Fibroblast of lung (primary cell): ENCODE measurements around the gene ACBD3.

Source experiments
- EZH2 ChIP-seq: IDR thresholded peaks from 2 replicates; pipeline ENCODE4 v1.5.1; 2012; ENCODE audit warnings: low read length, control low read depth, mild to moderate bottlenecking; ENCODE audit errors: missing control alignments
- TF ChIP-seq, protein P1 (sequence below), 2 donors: IDR thresholded peaks in 1 of 2; conservative IDR thresholded peaks in 1 of 2; 1 replicate in 1 of 2; 2 replicates in 1 of 2; pipeline ENCODE4 v1.5.1; 2011 to 2012; ENCODE audit warnings: low read length in 2 of 2, control low read depth in 1 of 2, inconsistent platforms in 1 of 2, low read depth in 1 of 2, mild to moderate bottlenecking in 1 of 2

DNA sequence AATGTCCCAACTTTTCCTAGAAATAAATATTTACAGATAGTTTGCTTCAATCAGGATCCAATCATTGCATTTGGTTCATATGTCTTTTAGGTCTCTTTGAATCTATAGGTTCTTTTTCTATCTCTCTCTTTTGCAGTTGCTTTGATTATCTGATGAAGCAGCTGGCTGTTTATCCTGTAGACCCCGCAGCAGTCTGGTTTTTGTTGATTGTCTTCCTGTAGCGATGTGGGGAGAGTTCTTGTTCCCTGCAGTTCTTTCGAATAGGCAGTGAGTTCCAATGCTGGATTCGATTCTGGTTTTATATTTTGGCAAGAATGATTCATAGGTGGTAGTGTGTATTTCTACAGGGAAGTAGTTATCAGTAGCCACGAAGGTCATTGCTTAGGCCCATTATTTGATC is 29.5 kb upstream of the ACBD3 start:
- TF ChIP-seq, protein P1, sequence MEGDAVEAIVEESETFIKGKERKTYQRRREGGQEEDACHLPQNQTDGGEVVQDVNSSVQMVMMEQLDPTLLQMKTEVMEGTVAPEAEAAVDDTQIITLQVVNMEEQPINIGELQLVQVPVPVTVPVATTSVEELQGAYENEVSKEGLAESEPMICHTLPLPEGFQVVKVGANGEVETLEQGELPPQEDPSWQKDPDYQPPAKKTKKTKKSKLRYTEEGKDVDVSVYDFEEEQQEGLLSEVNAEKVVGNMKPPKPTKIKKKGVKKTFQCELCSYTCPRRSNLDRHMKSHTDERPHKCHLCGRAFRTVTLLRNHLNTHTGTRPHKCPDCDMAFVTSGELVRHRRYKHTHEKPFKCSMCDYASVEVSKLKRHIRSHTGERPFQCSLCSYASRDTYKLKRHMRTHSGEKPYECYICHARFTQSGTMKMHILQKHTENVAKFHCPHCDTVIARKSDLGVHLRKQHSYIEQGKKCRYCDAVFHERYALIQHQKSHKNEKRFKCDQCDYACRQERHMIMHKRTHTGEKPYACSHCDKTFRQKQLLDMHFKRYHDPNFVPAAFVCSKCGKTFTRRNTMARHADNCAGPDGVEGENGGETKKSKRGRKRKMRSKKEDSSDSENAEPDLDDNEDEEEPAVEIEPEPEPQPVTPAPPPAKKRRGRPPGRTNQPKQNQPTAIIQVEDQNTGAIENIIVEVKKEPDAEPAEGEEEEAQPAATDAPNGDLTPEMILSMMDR (conservative IDR thresholded peaks at IDR 0.05 in 1 of 2, IDR thresholded peaks at IDR 0.05 in 1 of 2; ENCODE audit: low read depth in 1 of 2, low read length in 2 of 2), result no peak
- no peak for TF ChIP-seq EZH2
